ENCODE data around the gene ESR1.

DNA sequence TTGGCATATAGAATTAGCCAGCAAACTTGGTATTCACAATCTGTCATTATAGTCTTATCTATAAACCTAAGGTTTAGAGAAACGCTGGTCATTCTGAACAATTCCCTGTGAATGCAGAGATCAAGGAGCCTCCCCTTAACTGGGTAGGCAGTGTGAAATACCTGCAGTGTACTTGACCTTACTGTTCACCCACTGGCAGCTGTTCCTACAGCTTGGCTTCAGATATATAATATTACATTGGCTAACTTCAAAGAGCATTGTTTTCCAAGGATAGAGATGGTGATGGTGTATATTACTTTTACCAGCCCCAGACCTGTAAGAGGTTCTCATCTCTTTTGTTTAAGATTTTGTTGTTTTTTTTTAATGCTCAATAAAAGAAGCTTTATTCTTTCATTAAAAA lies 168.3 kb downstream of the ESR1 start:
- TF ChIP-seq NR3C1 (CRISPR knock-in tag; conservative IDR thresholded peaks at IDR 0.05; ENCODE audit: low read depth) (no peak), ELF4 (CRISPR knock-in tag; IDR thresholded peaks at IDR 0.05; ENCODE audit: low read depth) (no peak), SP1 (CRISPR knock-in tag; conservative IDR thresholded peaks at IDR 0.05) (no peak), OVOL2 (CRISPR knock-in tag; IDR thresholded peaks at IDR 0.05; ENCODE audit: borderline replicate concordance) (no peak)
- TF ChIP-seq, protein P1, sequence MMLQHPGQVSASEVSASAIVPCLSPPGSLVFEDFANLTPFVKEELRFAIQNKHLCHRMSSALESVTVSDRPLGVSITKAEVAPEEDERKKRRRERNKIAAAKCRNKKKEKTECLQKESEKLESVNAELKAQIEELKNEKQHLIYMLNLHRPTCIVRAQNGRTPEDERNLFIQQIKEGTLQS (CRISPR knock-in tag; conservative IDR thresholded peaks at IDR 0.05): no peak
- TF ChIP-seq, protein P2, sequence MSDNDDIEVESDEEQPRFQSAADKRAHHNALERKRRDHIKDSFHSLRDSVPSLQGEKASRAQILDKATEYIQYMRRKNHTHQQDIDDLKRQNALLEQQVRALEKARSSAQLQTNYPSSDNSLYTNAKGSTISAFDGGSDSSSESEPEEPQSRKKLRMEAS (CRISPR knock-in tag; IDR thresholded peaks at IDR 0.05): no peak
- TF ChIP-seq, protein P3, sequence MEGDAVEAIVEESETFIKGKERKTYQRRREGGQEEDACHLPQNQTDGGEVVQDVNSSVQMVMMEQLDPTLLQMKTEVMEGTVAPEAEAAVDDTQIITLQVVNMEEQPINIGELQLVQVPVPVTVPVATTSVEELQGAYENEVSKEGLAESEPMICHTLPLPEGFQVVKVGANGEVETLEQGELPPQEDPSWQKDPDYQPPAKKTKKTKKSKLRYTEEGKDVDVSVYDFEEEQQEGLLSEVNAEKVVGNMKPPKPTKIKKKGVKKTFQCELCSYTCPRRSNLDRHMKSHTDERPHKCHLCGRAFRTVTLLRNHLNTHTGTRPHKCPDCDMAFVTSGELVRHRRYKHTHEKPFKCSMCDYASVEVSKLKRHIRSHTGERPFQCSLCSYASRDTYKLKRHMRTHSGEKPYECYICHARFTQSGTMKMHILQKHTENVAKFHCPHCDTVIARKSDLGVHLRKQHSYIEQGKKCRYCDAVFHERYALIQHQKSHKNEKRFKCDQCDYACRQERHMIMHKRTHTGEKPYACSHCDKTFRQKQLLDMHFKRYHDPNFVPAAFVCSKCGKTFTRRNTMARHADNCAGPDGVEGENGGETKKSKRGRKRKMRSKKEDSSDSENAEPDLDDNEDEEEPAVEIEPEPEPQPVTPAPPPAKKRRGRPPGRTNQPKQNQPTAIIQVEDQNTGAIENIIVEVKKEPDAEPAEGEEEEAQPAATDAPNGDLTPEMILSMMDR (IDR thresholded peaks at IDR 0.05): no peak
